ENCODE results near the gene SMIM41.

- no peak for TF ChIP-seq CTCF (IDR thresholded peaks at IDR 0.05)
- no peak for TF ChIP-seq POLR2A (IDR thresholded peaks at IDR 0.05)
Observed at GRCh38 chr12:52041695-52042123, 37.8 kb upstream of the SMIM41 start.
